Body of pancreas (tissue), 4 donors: ENCODE results near the gene PTER. TPM values are rescaled to one million over a fixed set of nuclear protein-coding genes. Genes with fewer than 3 reads are reported as not detected.

Experiments used
- ATAC-seq: fragments of 150-250 bp; one replicate; pipeline ENCODE4 v1.9.1; 2016
- DNase-seq, 4 donors: peaks; one replicate each; pipeline ENCODE4 v3.0.0-alpha.2; 2019
- H3K27ac ChIP-seq, 4 donors: fragments of 200-600 bp; sonication (generic); 1 replicate in 3 of 4; 2 replicates in 1 of 4; pipeline versions ENCODE4 v1.5.1 to v1.6.1; 2016 to 2019; ENCODE audit warnings: mild to moderate bottlenecking in 1 of 4, mixed read lengths in 1 of 4, moderate library complexity in 1 of 4
- H3K27me3 ChIP-seq, 2 donors: fragments of 200-600 bp; sonication (generic); one replicate each; pipeline ENCODE4 v1.6.0; 2016; ENCODE audit warnings: mild to moderate bottlenecking in 1 of 2
- H3K36me3 ChIP-seq, 2 donors: fragments of 200-600 bp; sonication (generic); replicated peaks in 1 of 2; 2 replicates each; pipeline ENCODE4 v1.5.1; 2016; ENCODE audit warnings: low read depth in 2 of 2; ENCODE audit not compliant: insufficient read depth in 1 of 2
- H3K4me1 ChIP-seq: fragments of 200-600 bp; sonication (generic); one replicate; pipeline ENCODE4 v1.6.0; 2016
- H3K4me3 ChIP-seq, 2 donors: fragments of 200-600 bp; sonication (generic); 1 replicate in 1 of 2; 2 replicates in 1 of 2; pipeline ENCODE4 v1.5.1; 2016 to 2019
- H3K9me3 ChIP-seq, 3 donors: fragments of 200-600 bp; sonication (generic); 1 replicate in 2 of 3; 2 replicates in 1 of 3; pipeline ENCODE4 v1.5.1; 2016
- POLR2A ChIP-seq, 3 donors: fragments of 450-650 bp; IDR thresholded peaks; one replicate each; pipeline ENCODE4 v1.6.1; 2016; ENCODE audit warnings: antibody characterized with exemption in 3 of 3, mild to moderate bottlenecking in 2 of 3
- WGBS, 2 donors: methylation state at CpG; one replicate each; pipeline ENCODE4 v1.1.5; 2017; 5-methylcytosine and 5-hydroxymethylcytosine counted together
- intact Hi-C: fragments of 100-400 bp; cut with DNase I; formaldehyde crosslinking; loops from one replicate; pipeline ENCODE4 v1.15.1; 2023
- total RNA-seq, 2 donors: library from RNA; depleted of rRNA; stranded (reverse); fragments of >200 nt; gene quantifications; one replicate each; pipeline ENCODE4 v1.1.0, GENCODE V29; 2016
- TF ChIP-seq, protein P1 (sequence below), 7 experiments: fragments of 450-650 bp in 4 of 7; fragments of 200-600 bp in 3 of 7; sonication (generic) in 3 of 7; IDR thresholded peaks; one replicate each; pipeline ENCODE4 v1.5.1; 2016 to 2019; ENCODE audit warnings: antibody characterized with exemption in 7 of 7

The PTER gene
- total RNA-seq, 2 donors from 2014 or later: 6.3 to 17.6 TPM

DNA sequence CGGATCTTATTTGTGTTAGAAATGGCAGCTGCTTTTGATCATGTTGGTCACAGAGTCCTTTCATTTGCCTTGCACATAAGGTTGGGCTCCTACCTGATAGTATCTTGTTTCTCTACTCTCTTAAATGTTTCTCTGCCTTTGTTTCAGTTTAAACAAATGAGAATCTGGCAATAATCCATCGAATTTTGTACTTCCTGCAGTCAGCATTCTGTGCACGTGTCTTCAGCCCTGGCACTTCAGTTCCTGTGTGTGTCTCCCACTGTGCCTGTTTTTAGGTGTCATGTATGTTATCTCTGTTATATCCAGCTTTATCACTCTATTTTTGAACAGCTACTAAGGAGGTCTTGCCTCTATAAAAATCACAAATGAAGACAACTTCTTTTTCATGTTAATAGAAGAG is 28.4 kb upstream of the PTER start:
- ATAC-seq: no peak
- Histone ChIP-seq H3K27me3 (no peaks in the 10 kb centered on the region), H3K4me3 (no peak overlapping the region), H3K9me3 (no peaks in the 10 kb centered on the region), H3K27ac (no peak overlapping the region), H3K36me3 (no peaks in the 10 kb centered on the region), H3K4me1 (no peaks in the 10 kb centered on the region)
- WGBS, 2 donors: 6 to 8% methylated on average over 3 of the region's 3 CpGs
- intact Hi-C loops: no loop called here
- DNase-seq: peak in 2 of 4 donors; percentile 3 to 4
- TF ChIP-seq, protein P1, sequence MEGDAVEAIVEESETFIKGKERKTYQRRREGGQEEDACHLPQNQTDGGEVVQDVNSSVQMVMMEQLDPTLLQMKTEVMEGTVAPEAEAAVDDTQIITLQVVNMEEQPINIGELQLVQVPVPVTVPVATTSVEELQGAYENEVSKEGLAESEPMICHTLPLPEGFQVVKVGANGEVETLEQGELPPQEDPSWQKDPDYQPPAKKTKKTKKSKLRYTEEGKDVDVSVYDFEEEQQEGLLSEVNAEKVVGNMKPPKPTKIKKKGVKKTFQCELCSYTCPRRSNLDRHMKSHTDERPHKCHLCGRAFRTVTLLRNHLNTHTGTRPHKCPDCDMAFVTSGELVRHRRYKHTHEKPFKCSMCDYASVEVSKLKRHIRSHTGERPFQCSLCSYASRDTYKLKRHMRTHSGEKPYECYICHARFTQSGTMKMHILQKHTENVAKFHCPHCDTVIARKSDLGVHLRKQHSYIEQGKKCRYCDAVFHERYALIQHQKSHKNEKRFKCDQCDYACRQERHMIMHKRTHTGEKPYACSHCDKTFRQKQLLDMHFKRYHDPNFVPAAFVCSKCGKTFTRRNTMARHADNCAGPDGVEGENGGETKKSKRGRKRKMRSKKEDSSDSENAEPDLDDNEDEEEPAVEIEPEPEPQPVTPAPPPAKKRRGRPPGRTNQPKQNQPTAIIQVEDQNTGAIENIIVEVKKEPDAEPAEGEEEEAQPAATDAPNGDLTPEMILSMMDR (IDR thresholded peaks at IDR 0.05): no peak
- no peak for TF ChIP-seq POLR2A (IDR thresholded peaks at IDR 0.05)

DNA sequence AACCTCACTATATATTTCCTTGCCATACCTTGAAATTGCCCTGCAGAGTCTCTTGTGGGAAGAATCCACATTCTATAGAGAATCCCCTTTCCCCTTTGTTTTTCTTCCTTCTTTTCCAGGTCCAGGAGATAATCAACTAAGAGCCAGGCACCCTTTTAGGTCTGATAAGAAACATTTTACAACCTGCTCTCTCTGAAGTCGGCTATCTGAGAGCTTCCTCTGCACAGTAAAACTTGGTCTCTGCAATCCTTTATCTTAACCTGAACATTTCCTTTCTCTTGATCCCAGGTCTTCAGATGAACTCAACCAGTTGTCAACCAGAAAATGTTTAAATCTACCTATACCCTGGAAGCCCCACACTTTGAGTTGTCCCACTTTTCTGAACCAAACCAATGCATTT is 19.5 kb upstream of the PTER start:
- no peak for DNase-seq
- WGBS, 2 donors: 29 to 58% methylated on average over 1 of the region's 1 CpG
- ATAC-seq: no peak
- intact Hi-C loops: no loop called here
- TF ChIP-seq POLR2A (IDR thresholded peaks at IDR 0.05): no peak
- TF ChIP-seq, protein P1 (IDR thresholded peaks at IDR 0.05): no peak
- no peak overlapping the region for H3K27ac ChIP-seq
- H3K27me3 ChIP-seq: no peaks in the 10 kb centered on the region
- H3K36me3 ChIP-seq: no peaks in the 10 kb centered on the region
- H3K4me3 ChIP-seq: no peak overlapping the region
- no peaks in the 10 kb centered on the region for H3K9me3 ChIP-seq
- H3K4me1 ChIP-seq: no peaks in the 10 kb centered on the region

DNA sequence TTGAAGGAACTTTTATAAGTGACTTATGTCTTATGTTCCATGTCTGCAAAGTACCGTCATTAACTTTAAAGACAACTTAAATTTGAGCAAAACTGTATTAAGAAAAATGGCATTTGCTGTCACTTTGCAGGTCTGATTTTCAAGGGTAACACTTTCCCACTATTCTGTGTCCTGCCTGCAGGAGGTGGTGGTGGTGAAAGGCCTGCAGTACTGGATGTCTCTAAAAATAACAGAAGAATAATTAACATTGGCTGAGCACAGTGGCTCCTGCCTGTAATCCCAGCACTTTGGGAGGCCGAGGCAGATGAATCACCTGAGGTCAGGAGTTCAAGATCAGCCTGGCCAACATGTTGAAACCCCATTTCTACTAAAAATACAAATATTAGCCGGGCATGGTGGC is 13.2 kb upstream of the PTER start:
- intact Hi-C loops: no loop called here
- Histone ChIP-seq H3K9me3 (no peaks in the 10 kb centered on the region), H3K27ac (no peak overlapping the region), H3K27me3 (no peaks in the 10 kb centered on the region), H3K4me3 (no peak overlapping the region), H3K36me3 (no peaks in the 10 kb centered on the region), H3K4me1 (no peaks in the 10 kb centered on the region)
- DNase-seq: no peak
- WGBS, 2 donors: 76 to 85% methylated on average over 3 of the region's 3 CpGs
- no peak for ATAC-seq
- TF ChIP-seq, protein P1 (IDR thresholded peaks at IDR 0.05): no peak
- no peak for TF ChIP-seq POLR2A (IDR thresholded peaks at IDR 0.05)

DNA sequence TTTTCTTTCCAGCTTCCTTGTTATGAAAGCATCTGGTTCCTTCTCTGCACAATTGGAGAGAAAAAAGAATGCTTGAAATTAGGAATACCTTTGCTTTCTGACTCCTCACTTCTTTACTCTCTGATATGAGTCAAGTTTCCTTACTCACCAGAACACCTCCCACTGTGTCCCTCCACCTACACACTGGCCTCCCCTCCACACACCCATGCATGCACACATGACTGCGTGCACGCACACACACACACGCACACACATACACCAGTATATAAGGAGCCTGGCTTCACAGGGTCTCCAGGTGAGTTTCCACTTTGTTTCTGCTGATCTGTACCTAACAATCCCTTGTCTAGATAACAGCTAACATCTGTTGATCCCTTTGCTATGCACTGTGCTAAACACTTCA is 11.4 kb upstream of the PTER start:
- Histone ChIP-seq H3K27me3 (no peaks in the 10 kb centered on the region), H3K4me1 (no peaks in the 10 kb centered on the region), H3K36me3 (no peaks in the 10 kb centered on the region), H3K27ac (no peak overlapping the region), H3K4me3 (no peak overlapping the region), H3K9me3 (no peaks in the 10 kb centered on the region)
- 77 to 88% methylated on average over 3 of the region's 3 CpGs for WGBS, 2 donors
- ATAC-seq: no peak
- intact Hi-C loops: no loop called here
- no peak for DNase-seq
- TF ChIP-seq, protein P1 (IDR thresholded peaks at IDR 0.05): no peak
- TF ChIP-seq POLR2A (IDR thresholded peaks at IDR 0.05): no peak

DNA sequence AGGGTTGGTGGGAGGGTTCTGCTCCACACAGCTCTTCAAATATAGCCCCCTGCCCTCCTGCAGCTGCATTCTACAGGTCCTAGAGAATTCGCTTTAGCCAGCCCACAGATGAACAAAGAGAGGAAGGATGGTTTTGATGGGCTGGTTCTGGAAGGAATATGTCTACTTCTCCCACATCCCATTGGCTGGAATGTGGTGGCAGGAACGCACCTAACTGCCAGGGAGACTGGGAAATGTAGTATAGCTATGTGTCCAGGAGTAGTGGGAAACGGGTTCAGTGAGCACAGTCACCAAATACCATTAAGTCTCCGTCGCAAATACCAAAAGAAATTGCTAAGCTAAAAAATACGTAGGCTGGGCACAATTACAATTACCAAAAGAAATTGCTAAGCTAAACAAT is 7.3 kb upstream of the PTER start:
- intact Hi-C loops: no loop called here
- no peak overlapping the region for H3K27ac ChIP-seq
- no peaks in the 10 kb centered on the region for H3K36me3 ChIP-seq
- ATAC-seq (no peak), DNase-seq (no peak)
- TF ChIP-seq, protein P1 (IDR thresholded peaks at IDR 0.05): no peak
- no peak for TF ChIP-seq POLR2A (IDR thresholded peaks at IDR 0.05)
- H3K27me3 ChIP-seq: no peaks in the 10 kb centered on the region
- H3K9me3 ChIP-seq: no peaks in the 10 kb centered on the region
- 75 to 89% methylated on average over 6 of the region's 6 CpGs for WGBS, 2 donors
- no peaks in the 10 kb centered on the region for H3K4me1 ChIP-seq
- H3K4me3 ChIP-seq: no peak overlapping the region
